ENCODE data around the gene CLDN34.
A peak's percentile ranks its signal among the peaks of the same experiment; 100 is the strongest.

The CLDN34 gene

DNA sequence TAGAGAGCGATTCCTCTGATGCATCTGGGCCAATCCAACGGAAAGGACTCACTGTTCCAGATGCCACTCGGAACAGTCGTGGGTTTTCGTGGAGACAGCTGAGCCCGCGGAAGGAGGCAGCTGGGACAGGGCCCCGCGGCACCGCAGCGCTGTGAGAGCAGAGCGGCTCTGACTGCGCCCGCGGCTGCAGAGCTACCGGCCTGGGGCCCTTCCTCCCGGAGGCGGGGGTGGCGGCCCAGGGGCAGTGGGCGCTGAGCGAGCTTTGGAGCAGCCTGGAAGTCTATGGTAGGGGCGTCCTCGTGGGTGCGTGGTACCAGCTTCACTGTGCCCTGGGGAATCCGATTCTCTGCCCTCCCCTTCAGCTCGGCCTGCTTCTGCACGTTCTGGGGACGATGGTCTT lies 24.9 kb downstream of the CLDN34 start:
- no peaks in the 10 kb centered on the region for H3K9me3 ChIP-seq (replicated peaks in 1 of 11)
- H3K27me3 ChIP-seq = no peaks in the 10 kb centered on the region
- H3K9ac ChIP-seq = no peak overlapping the region
- H4K20me1 ChIP-seq = no peaks in the 10 kb centered on the region
- H3K36me3 ChIP-seq = no peaks in the 10 kb centered on the region
- no peak overlapping the region for H3K27ac ChIP-seq
- no peak for TF ChIP-seq Cebpa-rat (IDR thresholded peaks at IDR 0.05)
- H3K4me2 ChIP-seq = no peak overlapping the region
- peaks cover 0 to 26% (median 13%) of the 10 kb centered on the region in 10 experiments; a peak in 14 of 20 replicates for H3K4me1 ChIP-seq
- H3K4me3 ChIP-seq = no peak overlapping the region

DNA sequence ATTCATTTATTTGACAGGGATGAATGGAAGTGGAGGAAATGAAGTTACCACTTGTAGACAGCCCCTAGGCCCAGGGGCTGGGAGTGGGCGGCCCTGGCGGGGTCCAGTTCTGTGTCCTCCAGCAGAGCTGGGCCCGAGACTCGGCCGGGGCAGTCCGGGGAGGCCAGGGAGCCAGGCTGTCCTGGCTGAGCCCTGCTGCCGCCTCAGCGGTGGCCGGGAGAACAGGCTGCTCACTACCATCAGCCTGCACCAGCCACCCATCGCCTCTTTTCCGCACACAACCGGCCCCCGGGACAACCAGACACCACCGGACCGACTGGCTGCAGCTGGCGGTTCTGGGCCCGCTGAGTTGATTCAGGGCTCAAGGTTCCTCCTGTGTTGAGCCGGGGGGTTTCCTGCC lies 25.6 kb downstream of the CLDN34 start:
- no peak overlapping the region; a peak in 1 of 22 replicates for H3K27ac ChIP-seq
- H3K9me3 ChIP-seq (replicated peaks in 1 of 11) = no peaks in the 10 kb centered on the region
- TF ChIP-seq Cebpa-rat (IDR thresholded peaks at IDR 0.05) = no peak
- no peak overlapping the region for H3K9ac ChIP-seq
- H3K4me2 ChIP-seq = no peak overlapping the region
- H4K20me1 ChIP-seq = no peaks in the 10 kb centered on the region
- H3K4me1 ChIP-seq = peaks cover 0 to 19% (median 6%) of the 10 kb centered on the region in 10 experiments; a peak in 11 of 20 replicates
- no peak overlapping the region for H3K4me3 ChIP-seq
- H3K36me3 ChIP-seq = no peaks in the 10 kb centered on the region
- no peaks in the 10 kb centered on the region for H3K27me3 ChIP-seq

DNA sequence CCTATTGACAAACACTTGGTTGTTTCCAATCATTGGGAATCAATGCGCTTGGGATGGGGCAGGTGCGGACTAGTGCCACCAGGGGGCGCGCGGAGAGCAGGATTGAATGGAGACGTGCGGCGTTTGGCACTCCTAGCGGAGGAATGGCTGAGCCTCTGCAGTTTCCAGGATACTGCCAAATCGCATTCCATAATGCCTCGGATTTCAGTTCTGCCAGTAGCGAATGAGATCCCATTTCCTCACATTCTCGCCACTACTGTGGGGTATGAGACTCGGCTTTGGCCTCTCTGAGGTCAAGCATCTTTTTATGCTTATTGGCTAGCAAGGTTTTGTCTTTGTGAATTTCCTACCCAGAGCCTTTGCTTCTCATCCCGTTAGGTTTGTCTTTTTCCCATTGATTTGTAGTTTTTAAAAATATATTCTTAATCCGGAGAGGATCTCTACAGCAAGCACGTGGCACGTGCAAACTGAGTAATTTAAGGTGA lies 28.7 kb downstream of the CLDN34 start:
- Histone ChIP-seq H4K20me1 (no peaks in the 10 kb centered on the region), H3K36me3 (no peaks in the 10 kb centered on the region), H3K27me3 (no peaks in the 10 kb centered on the region), H3K4me3 (no peak overlapping the region), H3K4me1 (peaks cover 0 to 4% (median 0%) of the 10 kb centered on the region in 10 experiments; a peak in 1 of 20 replicates), H3K27ac (no peak overlapping the region), H3K9me3 (replicated peaks in 1 of 11) (no peaks in the 10 kb centered on the region), H3K4me2 (peak overlapping the region in 3 of 11 experiments; percentile 25 to 74 (median 26); a peak in 4 of 22 replicates), H3K9ac (no peak overlapping the region)
- no peak for TF ChIP-seq Cebpa-rat (IDR thresholded peaks at IDR 0.05)

DNA sequence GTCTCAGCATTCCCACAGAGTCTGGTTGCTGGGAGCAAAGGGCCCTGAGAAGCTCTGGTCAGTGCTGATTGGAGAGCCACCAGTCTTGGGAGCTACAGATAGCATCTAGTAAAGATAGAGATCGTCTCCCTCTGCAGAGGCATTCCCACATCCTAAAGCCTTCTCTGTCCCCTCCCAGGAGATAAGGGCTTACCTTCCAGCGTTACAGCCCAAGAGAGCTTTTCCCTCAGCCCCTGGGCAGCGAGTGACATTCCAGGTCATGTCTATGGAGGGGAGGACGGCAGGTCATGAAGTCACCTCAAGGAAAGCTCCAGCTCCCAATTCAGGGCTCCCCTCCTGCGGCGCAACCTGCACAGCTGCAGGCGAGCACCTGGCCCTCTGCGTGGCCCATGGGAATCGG lies 29.9 kb downstream of the CLDN34 start:
- no peak overlapping the region for H3K9ac ChIP-seq
- no peaks in the 10 kb centered on the region for H3K36me3 ChIP-seq
- no peak overlapping the region for H3K27ac ChIP-seq
- no peak overlapping the region for H3K4me3 ChIP-seq
- H4K20me1 ChIP-seq = no peaks in the 10 kb centered on the region
- no peak for TF ChIP-seq Cebpa-rat (IDR thresholded peaks at IDR 0.05)
- no peaks in the 10 kb centered on the region for H3K9me3 ChIP-seq (replicated peaks in 1 of 11)
- no peaks in the 10 kb centered on the region for H3K27me3 ChIP-seq
- H3K4me2 ChIP-seq = no peak overlapping the region
- peaks cover 0 to 4% (median 0%) of the 10 kb centered on the region in 10 experiments; a peak in 1 of 20 replicates for H3K4me1 ChIP-seq

DNA sequence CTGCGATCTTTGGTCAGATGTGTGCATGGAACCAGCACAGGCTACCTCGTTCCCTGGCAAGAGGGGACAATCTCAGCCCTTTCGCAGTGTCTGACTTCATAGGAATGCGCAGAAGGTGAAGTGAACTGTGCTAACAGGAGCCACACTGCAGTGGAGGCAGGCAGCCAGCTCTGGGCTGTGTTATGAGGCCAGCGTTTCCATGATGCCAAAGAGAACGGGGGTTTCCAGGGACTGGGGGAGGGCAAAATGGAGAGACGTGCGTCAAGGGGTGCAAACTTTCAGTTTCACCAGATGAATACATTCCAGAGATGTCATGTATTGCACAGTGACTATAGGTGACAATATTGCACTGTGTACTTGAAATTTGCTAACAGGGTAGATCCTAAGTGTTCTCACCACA lies 30.4 kb downstream of the CLDN34 start:
- H3K27me3 ChIP-seq = no peaks in the 10 kb centered on the region
- H3K4me2 ChIP-seq = no peak overlapping the region
- no peaks in the 10 kb centered on the region for H3K36me3 ChIP-seq
- peaks cover 0 to 4% (median 0%) of the 10 kb centered on the region in 10 experiments; a peak in 1 of 20 replicates for H3K4me1 ChIP-seq
- no peak overlapping the region for H3K4me3 ChIP-seq
- no peaks in the 10 kb centered on the region for H3K9me3 ChIP-seq (replicated peaks in 1 of 11)
- no peak for TF ChIP-seq Cebpa-rat (IDR thresholded peaks at IDR 0.05)
- no peaks in the 10 kb centered on the region for H4K20me1 ChIP-seq
- no peak overlapping the region for H3K27ac ChIP-seq
- no peak overlapping the region for H3K9ac ChIP-seq

DNA sequence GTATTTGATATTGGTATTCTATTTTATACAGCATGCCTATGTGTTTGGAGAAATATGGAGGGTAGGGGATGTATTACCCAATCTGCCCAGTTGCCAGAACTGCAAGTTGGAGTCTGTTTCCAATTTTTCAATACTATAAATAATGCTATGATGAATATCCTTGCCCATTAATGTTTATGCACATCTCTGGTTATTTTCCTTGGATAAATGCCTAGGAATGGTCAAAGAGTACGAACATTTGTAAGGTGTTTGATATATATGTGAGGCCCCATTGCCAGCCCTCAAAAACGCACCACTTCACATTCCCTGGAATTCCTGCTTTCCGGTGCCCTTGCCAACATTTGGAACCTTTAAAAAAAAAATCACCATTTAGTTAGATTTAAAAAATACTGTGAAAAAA lies 34.3 kb downstream of the CLDN34 start:
- Histone ChIP-seq H3K27ac (no peak overlapping the region), H3K9me3 (replicated peaks in 1 of 11) (no peaks in the 10 kb centered on the region)
- no peak for TF ChIP-seq Cebpa-rat (IDR thresholded peaks at IDR 0.05)

DNA sequence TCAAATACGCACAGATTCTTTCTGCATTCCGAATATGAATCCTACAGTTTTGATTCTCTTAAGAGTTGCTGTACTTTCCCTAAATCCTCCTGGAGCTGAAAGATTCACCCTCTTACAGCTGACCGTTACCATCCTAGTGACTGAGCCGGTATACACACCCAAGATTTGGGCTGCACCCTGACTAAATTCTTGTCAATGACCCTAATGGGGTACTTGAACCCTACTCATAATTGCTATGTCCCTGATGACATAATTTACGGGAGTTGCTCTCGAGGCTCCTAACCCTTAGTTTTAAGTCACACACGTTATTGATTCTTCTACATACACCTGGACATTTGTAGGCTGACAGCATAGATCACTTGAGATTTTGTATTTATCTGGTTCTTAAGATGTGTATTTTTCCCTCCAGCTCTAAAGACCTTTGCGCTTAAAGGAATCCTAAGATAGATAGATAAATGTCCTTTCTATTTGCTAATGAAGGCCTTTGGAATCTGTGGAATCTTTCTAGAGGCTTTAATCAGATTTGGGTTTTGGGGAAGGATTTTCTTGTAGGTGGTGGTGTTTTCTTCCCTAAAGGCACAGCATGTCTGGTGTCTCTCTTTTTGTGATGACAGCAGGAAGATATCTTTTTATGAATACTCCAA lies 37.8 kb downstream of the CLDN34 start:
- no peak overlapping the region for H3K4me2 ChIP-seq
- H3K9ac ChIP-seq = no peak overlapping the region

More for the DNA sequence above, 34.3 kb downstream of the CLDN34 start:
- H3K9ac ChIP-seq = no peak overlapping the region
- no peaks in the 10 kb centered on the region for H3K36me3 ChIP-seq
- H3K4me1 ChIP-seq = 0 out of 20 replicates have a peak, but pooled peaks cover 0 to 4% (median 0%) of the 10 kb centered on the region in 10 experiments
- no peaks in the 10 kb centered on the region for H4K20me1 ChIP-seq
- H3K4me3 ChIP-seq = no peak overlapping the region
- no peak overlapping the region for H3K4me2 ChIP-seq
- H3K27me3 ChIP-seq = no peaks in the 10 kb centered on the region

DNA sequence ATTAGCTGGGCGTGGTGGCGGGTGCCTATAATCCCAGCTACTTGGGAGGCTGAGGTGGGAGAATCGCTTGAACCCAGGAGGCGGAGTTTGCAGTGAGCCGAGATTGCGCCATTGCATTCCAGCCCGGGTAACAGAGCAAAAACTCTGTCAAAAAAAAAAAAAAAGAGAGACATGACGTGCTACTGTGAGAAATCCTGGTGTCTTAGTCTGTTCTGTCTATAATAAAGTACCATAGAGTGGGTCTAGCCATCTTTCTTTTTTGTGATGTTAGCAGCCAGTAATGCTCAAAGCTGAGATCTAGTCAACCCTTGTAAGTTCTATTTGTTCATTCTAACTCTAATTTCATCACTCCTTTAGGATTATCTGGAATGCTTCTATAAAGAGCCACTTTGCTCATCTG lies 38.9 kb downstream of the CLDN34 start:
- H3K36me3 ChIP-seq = no peaks in the 10 kb centered on the region
- H3K27me3 ChIP-seq = no peaks in the 10 kb centered on the region
- H3K9me3 ChIP-seq (replicated peaks in 1 of 11) = no peaks in the 10 kb centered on the region
- H3K4me1 ChIP-seq = peaks cover 1 to 18% (median 6%) of the 10 kb centered on the region in 10 experiments; a peak in 19 of 20 replicates
- no peak for TF ChIP-seq Cebpa-rat (IDR thresholded peaks at IDR 0.05)
- H4K20me1 ChIP-seq = no peaks in the 10 kb centered on the region
- no peak overlapping the region for H3K27ac ChIP-seq
- H3K4me3 ChIP-seq = no peak overlapping the region
- no peak overlapping the region for H3K9ac ChIP-seq
- no peak overlapping the region for H3K4me2 ChIP-seq

More for the DNA sequence above, 37.8 kb downstream of the CLDN34 start:
- no peak overlapping the region for H3K4me3 ChIP-seq
- peaks cover 0 to 6% (median 0%) of the 10 kb centered on the region in 10 experiments; a peak in 4 of 20 replicates for H3K4me1 ChIP-seq
- H3K27ac ChIP-seq = no peak overlapping the region
- H4K20me1 ChIP-seq = no peaks in the 10 kb centered on the region
- no peaks in the 10 kb centered on the region for H3K36me3 ChIP-seq
- no peaks in the 10 kb centered on the region for H3K27me3 ChIP-seq
- TF ChIP-seq Cebpa-rat (IDR thresholded peaks at IDR 0.05) = no peak
- no peaks in the 10 kb centered on the region for H3K9me3 ChIP-seq (replicated peaks in 1 of 11)

DNA sequence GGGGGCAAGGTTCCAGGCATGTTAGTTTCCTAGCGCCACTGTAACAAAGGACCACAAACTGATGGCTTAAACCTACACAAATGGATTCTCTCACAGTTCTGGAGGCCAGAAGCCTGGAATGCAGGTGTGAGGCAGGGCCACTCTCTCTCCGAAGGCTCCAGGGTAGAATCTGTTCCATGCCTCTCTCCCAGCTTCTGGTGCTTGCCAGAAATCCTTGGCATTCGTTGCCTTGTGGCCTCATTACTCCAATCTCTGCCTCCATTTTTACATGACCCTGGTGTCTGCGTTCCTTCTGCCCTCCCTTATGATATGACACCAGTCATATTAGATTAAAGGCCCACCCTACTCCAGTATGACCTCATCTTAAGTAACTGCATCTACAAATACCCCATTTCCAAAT lies 39.6 kb downstream of the CLDN34 start:
- Histone ChIP-seq H3K27ac (no peak overlapping the region), H4K20me1 (no peaks in the 10 kb centered on the region), H3K27me3 (no peaks in the 10 kb centered on the region), H3K36me3 (no peaks in the 10 kb centered on the region), H3K4me2 (no peak overlapping the region), H3K9me3 (replicated peaks in 1 of 11) (no peaks in the 10 kb centered on the region), H3K4me1 (peaks cover 8 to 24% (median 13%) of the 10 kb centered on the region in 10 experiments; a peak in 19 of 20 replicates), H3K4me3 (no peak overlapping the region), H3K9ac (no peak overlapping the region)
- no peak for TF ChIP-seq Cebpa-rat (IDR thresholded peaks at IDR 0.05)

DNA sequence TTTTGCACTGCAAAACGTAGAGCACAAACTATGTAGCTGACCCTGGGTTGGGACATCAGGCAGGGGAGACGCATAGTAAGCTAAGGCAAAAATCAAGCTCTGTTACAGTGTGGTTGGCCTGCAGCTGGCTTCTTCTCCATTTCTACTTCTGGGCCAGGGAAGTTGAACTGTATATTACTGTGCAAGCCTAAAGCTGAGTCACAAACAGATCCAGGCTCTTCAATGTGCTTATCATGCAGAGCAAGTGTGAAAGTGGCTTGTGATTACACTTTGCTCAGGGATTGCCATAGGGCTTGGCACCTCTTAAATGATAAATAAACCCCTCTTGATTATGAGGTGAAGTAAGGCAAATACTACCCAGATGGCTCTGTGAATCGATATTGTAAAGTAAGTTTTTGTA lies 40.5 kb downstream of the CLDN34 start:
- H3K4me3 ChIP-seq = no peak overlapping the region
- H3K9me3 ChIP-seq (replicated peaks in 1 of 11) = no peaks in the 10 kb centered on the region
- no peaks in the 10 kb centered on the region for H4K20me1 ChIP-seq
- H3K4me1 ChIP-seq = peaks cover 17 to 33% (median 21%) of the 10 kb centered on the region in 10 experiments; a peak in 19 of 20 replicates
- H3K27ac ChIP-seq = no peak overlapping the region
- H3K9ac ChIP-seq = no peak overlapping the region
- TF ChIP-seq Cebpa-rat (IDR thresholded peaks at IDR 0.05) = no peak
- no peak overlapping the region for H3K4me2 ChIP-seq
- no peaks in the 10 kb centered on the region for H3K36me3 ChIP-seq
- peaks cover 0 to 4% (median 0%) of the 10 kb centered on the region in 11 experiments; a peak in 1 of 22 replicates for H3K27me3 ChIP-seq

Data from BLaER1 treated with 17β-estradiol and CSF1 and Interleukin-3, amounts not matched to agents 10 nM and 100 nM (cell line).